ENCODE results near the gene RDH11. TPM values are rescaled to one million over a fixed set of nuclear protein-coding genes. Genes with fewer than 3 reads are reported as not detected.

Gene RDH11
- total and polyA plus RNA-seq, 2 experiments from 2014 or later: 95.2 to 139 TPM

- peak; percentile 72 for DNase-seq (ENCODE audit: low spot score)
- H3K27ac ChIP-seq (ENCODE audit: low read depth): no peak overlapping the region
- no peak overlapping the region for H3K27ac Mint-ChIP-seq
- no peak overlapping the region for H3K4me3 Mint-ChIP-seq
- H3K9me3 Mint-ChIP-seq: no peaks in the 10 kb centered on the region
- no peaks in the 10 kb centered on the region for H3K9me2 ChIP-seq (ENCODE audit: insufficient read depth)
- H3K36me3 Mint-ChIP-seq (ENCODE audit: low read depth): peaks cover 3% of the 10 kb centered on the region; the same call in 1 of the 3 replicates
- TF ChIP-seq ZNF331 (CRISPR knock-in tag; IDR thresholded peaks at IDR 0.05; ENCODE audit: low read depth) (no peak), NANOG (IDR thresholded peaks at IDR 0.05; ENCODE audit: borderline replicate concordance) (no peak), STAT1 (IDR thresholded peaks at IDR 0.05; ENCODE audit: unreplicated experiment) (no peak), CTCF (conservative IDR thresholded peaks at IDR 0.05; ENCODE audit: low read depth in 2 of 2) (peak; percentile 65 to 77), EZH2phosphoT487 (IDR thresholded peaks at IDR 0.05; ENCODE audit: unreplicated experiment) (no peak)
- H4K20me1 ChIP-seq (replicated peaks; ENCODE audit: insufficient read depth): peaks cover 19% of the 10 kb centered on the region; the same call in 1 of the 2 replicates
- no peak overlapping the region for H3K4me2 ChIP-seq
- H3K4me1 Mint-ChIP-seq: peaks cover 6% of the 10 kb centered on the region; the same call in 2 of the 3 replicates
- H3K27me3 ChIP-seq (ENCODE audit: insufficient read depth): no peaks in the 10 kb centered on the region
- no peak overlapping the region for H3K4me3 ChIP-seq
- peak; percentile 93 for ATAC-seq
- H3K79me2 ChIP-seq (replicated peaks; ENCODE audit: insufficient read depth): peaks cover 88% of the 10 kb centered on the region
- H3K4me1 ChIP-seq (ENCODE audit: insufficient read depth): peaks cover 5% of the 10 kb centered on the region
- H3F3A ChIP-seq (replicated peaks; ENCODE audit: low read depth): no peaks in the 10 kb centered on the region
- H3K27me3 Mint-ChIP-seq (ENCODE audit: insufficient read depth, low read depth, poor library complexity): peaks cover 2% of the 10 kb centered on the region
- H2AFZ ChIP-seq: no peak overlapping the region
- H3K36me3 ChIP-seq (ENCODE audit: insufficient read depth): no peaks in the 10 kb centered on the region
These were observed 28.7 kb downstream of the RDH11 start for GRCh38 chr14:67666750-67667449.

- Mint-ChIP-seq H3K27ac (no peak overlapping the region), H3K36me3 (ENCODE audit: low read depth) (peaks cover 3% of the 10 kb centered on the region; the same call in 1 of the 3 replicates), H3K4me1 (peaks cover 6% of the 10 kb centered on the region; the same call in 2 of the 3 replicates), H3K27me3 (ENCODE audit: insufficient read depth, low read depth, poor library complexity) (no peaks in the 10 kb centered on the region), H3K9me3 (no peaks in the 10 kb centered on the region), H3K4me3 (no peak overlapping the region)
- ATAC-seq (no peak), DNase-seq (ENCODE audit: low spot score) (no peak)
- Histone ChIP-seq H3K27me3 (ENCODE audit: insufficient read depth) (no peaks in the 10 kb centered on the region), H3K4me3 (no peak overlapping the region), H3K79me2 (replicated peaks; ENCODE audit: insufficient read depth) (peaks cover 80% of the 10 kb centered on the region), H2AFZ (no peak overlapping the region), H3K4me1 (ENCODE audit: insufficient read depth) (peaks cover 5% of the 10 kb centered on the region), H4K20me1 (replicated peaks; ENCODE audit: insufficient read depth) (peaks cover 19% of the 10 kb centered on the region; the same call in 1 of the 2 replicates), H3K36me3 (ENCODE audit: insufficient read depth) (no peaks in the 10 kb centered on the region), H3K27ac (ENCODE audit: low read depth) (no peak overlapping the region), H3K4me2 (no peak overlapping the region), H3K9me2 (ENCODE audit: insufficient read depth) (no peaks in the 10 kb centered on the region), H3F3A (replicated peaks; ENCODE audit: low read depth) (no peaks in the 10 kb centered on the region)
- TF ChIP-seq STAT1 (IDR thresholded peaks at IDR 0.05; ENCODE audit: unreplicated experiment) (no peak), JUNB (IDR thresholded peaks at IDR 0.05; ENCODE audit: unreplicated experiment) (no peak)
These were observed 29.7 kb downstream of the RDH11 start for GRCh38 chr14:67665868-67666267.

GRCh38 chr14:67663633-67664032, 31.9 kb downstream of the RDH11 start:
- H3K4me3 Mint-ChIP-seq: no peak overlapping the region
- no peaks in the 10 kb centered on the region for H3K27me3 Mint-ChIP-seq (ENCODE audit: insufficient read depth, low read depth, poor library complexity)
- peaks cover 5% of the 10 kb centered on the region; the same call in 2 of the 3 replicates for H3K36me3 Mint-ChIP-seq (ENCODE audit: low read depth)
- DNase-seq (ENCODE audit: low spot score): no peak
- Histone ChIP-seq H3K36me3 (ENCODE audit: insufficient read depth) (0 out of 2 replicates have a peak, but pooled peaks cover 8% of the 10 kb centered on the region), H2AFZ (no peak overlapping the region), H3K27ac (ENCODE audit: low read depth) (no peak overlapping the region), H3K27me3 (ENCODE audit: insufficient read depth) (no peaks in the 10 kb centered on the region), H3K4me1 (ENCODE audit: insufficient read depth) (peaks cover 1% of the 10 kb centered on the region), H3K4me3 (no peak overlapping the region), H3F3A (replicated peaks; ENCODE audit: low read depth) (no peaks in the 10 kb centered on the region), H3K9me2 (ENCODE audit: insufficient read depth) (no peaks in the 10 kb centered on the region), H4K20me1 (replicated peaks; ENCODE audit: insufficient read depth) (peaks cover 20% of the 10 kb centered on the region; the same call in 1 of the 2 replicates), H3K4me2 (no peak overlapping the region), H3K79me2 (replicated peaks; ENCODE audit: insufficient read depth) (peaks cover 64% of the 10 kb centered on the region)
- no peaks in the 10 kb centered on the region for H3K9me3 Mint-ChIP-seq
- ATAC-seq: no peak
- no peak overlapping the region for H3K27ac Mint-ChIP-seq
- peaks cover 1% of the 10 kb centered on the region; the same call in 2 of the 3 replicates for H3K4me1 Mint-ChIP-seq
- TF ChIP-seq ETS1 (IDR thresholded peaks at IDR 0.05): no peak
